Activated naive CD4-positive, alpha-beta T cell treated with anti-CD3 and anti-CD28 coated beads, Interleukin-2, amount 10 ng/mL, durations not matched to agents 7 days and 5 days (primary cell): ENCODE data around the gene MAGEA9B.
"Not testable (repeated sequence)": the region's sequence is repeated elsewhere in the genome, so short reads cannot be mapped to it uniquely, and the experiment has no call there.

Experiments used
- CTCF ChIA-PET: fragments of 350-600 bp; sonication (Branson Sonifier 250); formaldehyde crosslinking; loops from one replicate; lab custom pipeline; 2021; ENCODE audit warnings: antibody characterized with exemption; lab: Charles Lee
- DNase-seq: peaks from one replicate; pipeline ENCODE4 v3.0.0-alpha.2; 2020
- H3K27ac Mint-ChIP-seq: one replicate; pipeline ENCODE4 v1.8.0; 2021; ENCODE audit warnings: mild to moderate bottlenecking, moderate library complexity, mixed read lengths
- H3K27me3 Mint-ChIP-seq: one replicate; pipeline ENCODE4 v1.8.0; 2021; ENCODE audit warnings: mild to moderate bottlenecking, mixed read lengths
- H3K36me3 Mint-ChIP-seq: one replicate; pipeline ENCODE4 v1.8.0; 2021; ENCODE audit warnings: mixed read lengths
- H3K4me1 Mint-ChIP-seq: one replicate; pipeline ENCODE4 v1.8.0; 2021; ENCODE audit warnings: mixed read lengths
- H3K4me3 Mint-ChIP-seq: one replicate; pipeline ENCODE4 v1.8.0; 2021; ENCODE audit warnings: mild to moderate bottlenecking, moderate library complexity, mixed read lengths
- H3K9me3 Mint-ChIP-seq: one replicate; pipeline ENCODE4 v1.8.0; 2021; ENCODE audit warnings: mixed read lengths

Gene MAGEA9B

GRCh38 chrX:149551245-149551938, 35.9 kb downstream of the MAGEA9B start:
- H3K4me1 Mint-ChIP-seq, H3K9me3 Mint-ChIP-seq, H3K27ac Mint-ChIP-seq, H3K4me3 Mint-ChIP-seq, H3K27me3 Mint-ChIP-seq, H3K36me3 Mint-ChIP-seq, CTCF ChIA-PET, DNase-seq: not testable (repeated sequence)

GRCh38 chrX:149550454-149550853, 36.8 kb downstream of the MAGEA9B start:
- H3K36me3 Mint-ChIP-seq, H3K27me3 Mint-ChIP-seq, H3K9me3 Mint-ChIP-seq, H3K4me1 Mint-ChIP-seq, H3K4me3 Mint-ChIP-seq, CTCF ChIA-PET: not testable (repeated sequence)
- peak; percentile 32 for DNase-seq
- H3K27ac Mint-ChIP-seq, result peak overlapping the region; percentile 28

GRCh38 chrX:149549701-149550100, 37.6 kb downstream of the MAGEA9B start, which contains the start of gene HSFX3:
HSFX3 (minus strand) TSS chrX:149549924; CDS start chrX:149549852, 72 bp downstream.
- DNase-seq, CTCF ChIA-PET, H3K4me1 Mint-ChIP-seq, H3K9me3 Mint-ChIP-seq, H3K4me3 Mint-ChIP-seq, H3K27me3 Mint-ChIP-seq, H3K36me3 Mint-ChIP-seq: not testable (repeated sequence)
- H3K27ac Mint-ChIP-seq, result peak within 1 kb of the TSS; percentile 28

GRCh38 chrX:149547782-149548181, 39.5 kb downstream of the MAGEA9B start:
- H3K27me3 Mint-ChIP-seq, H3K36me3 Mint-ChIP-seq, CTCF ChIA-PET, H3K9me3 Mint-ChIP-seq, DNase-seq, H3K4me3 Mint-ChIP-seq, H3K27ac Mint-ChIP-seq, H3K4me1 Mint-ChIP-seq: not testable (repeated sequence)

GRCh38 chrX:149546962-149547361, 40.3 kb downstream of the MAGEA9B start:
- H3K27ac Mint-ChIP-seq, DNase-seq, H3K9me3 Mint-ChIP-seq, CTCF ChIA-PET, H3K36me3 Mint-ChIP-seq, H3K4me1 Mint-ChIP-seq, H3K4me3 Mint-ChIP-seq, H3K27me3 Mint-ChIP-seq: not testable (repeated sequence)

- H3K4me3 Mint-ChIP-seq, H3K27ac Mint-ChIP-seq, H3K4me1 Mint-ChIP-seq, H3K36me3 Mint-ChIP-seq, H3K9me3 Mint-ChIP-seq, H3K27me3 Mint-ChIP-seq, DNase-seq: not testable (repeated sequence)
- CTCF ChIA-PET, result interaction anchor here (1.1 kb wide), 1 partner anchor 34 kb away, joined by 3 read pairs; no protein-coding TSS in a partner anchor
Measured at GRCh38 chrX:149545545-149546543, 41.4 kb downstream of the MAGEA9B start.

GRCh38 chrX:149541521-149542047, 45.7 kb downstream of the MAGEA9B start:
- CTCF ChIA-PET, result interaction anchor here (0.9 to 2.3 kb wide), 2 partner anchors 14 to 29 kb away, joined by 3 to 10 read pairs; no protein-coding TSS in a partner anchor
- Mint-ChIP-seq H3K4me3 (peak overlapping the region; percentile 88), H3K27ac (peak overlapping the region; percentile 98), H3K36me3 (peaks cover 2% of the 10 kb centered on the region), H3K9me3 (no peaks in the 10 kb centered on the region), H3K4me1 (peaks cover 12% of the 10 kb centered on the region), H3K27me3 (no peaks in the 10 kb centered on the region)
- no peak for DNase-seq

- peak; percentile 93 for DNase-seq
- Mint-ChIP-seq H3K4me1 (peaks cover 12% of the 10 kb centered on the region), H3K27me3 (no peaks in the 10 kb centered on the region), H3K27ac (peak within 1 kb of the TSS; percentile 98), H3K36me3 (peaks cover 4% of the 10 kb centered on the region), H3K9me3 (no peaks in the 10 kb centered on the region), H3K4me3 (peak within 1 kb of the TSS; percentile 88)
- CTCF ChIA-PET, result interaction anchor here (0.9 to 2.3 kb wide), 3 partner anchors 13 to 30 kb away, joined by 3 to 10 read pairs (median 6); no protein-coding TSS in a partner anchor
Measured at GRCh38 chrX:149540621-149541520, 46.4 kb downstream of the MAGEA9B start, which contains the start of gene EOLA1. EOLA1 (plus strand) TSS chrX:149541012; CDS start chrX:149545631, 4,619 bp downstream.

- H3K27me3 Mint-ChIP-seq, result no peaks in the 10 kb centered on the region
- CTCF ChIA-PET, result interaction anchor here (2.0 to 2.3 kb wide), 2 partner anchors 28 to 29 kb away, joined by 6 to 10 read pairs; no protein-coding TSS in a partner anchor
- H3K36me3 Mint-ChIP-seq, result peaks cover 2% of the 10 kb centered on the region
- H3K9me3 Mint-ChIP-seq, result no peaks in the 10 kb centered on the region
- peak; percentile 93 for DNase-seq
- peak overlapping the region; percentile 98 for H3K27ac Mint-ChIP-seq
- H3K4me1 Mint-ChIP-seq, result peaks cover 12% of the 10 kb centered on the region
- peak overlapping the region; percentile 88 for H3K4me3 Mint-ChIP-seq
Measured at GRCh38 chrX:149540131-149540620, 47.1 kb downstream of the MAGEA9B start.

GRCh38 chrX:149539283-149540130, 47.8 kb downstream of the MAGEA9B start:
- no peaks in the 10 kb centered on the region for H3K27me3 Mint-ChIP-seq
- H3K27ac Mint-ChIP-seq, result peak overlapping the region; percentile 95
- H3K9me3 Mint-ChIP-seq, result no peaks in the 10 kb centered on the region
- H3K4me3 Mint-ChIP-seq, result peak overlapping the region; percentile 84
- peaks cover 2% of the 10 kb centered on the region for H3K36me3 Mint-ChIP-seq
- DNase-seq, result peak; percentile 94
- peaks cover 10% of the 10 kb centered on the region for H3K4me1 Mint-ChIP-seq
- CTCF ChIA-PET, result interaction anchor here (0.7 to 2.3 kb wide), 3 partner anchors 13 to 29 kb away, joined by 4 to 10 read pairs (median 6); no protein-coding TSS in a partner anchor

- H3K9me3 Mint-ChIP-seq, DNase-seq, H3K27ac Mint-ChIP-seq, H3K27me3 Mint-ChIP-seq, CTCF ChIA-PET, H3K4me3 Mint-ChIP-seq, H3K36me3 Mint-ChIP-seq: not testable (repeated sequence)
- H3K4me1 Mint-ChIP-seq, result peaks cover 10% of the 10 kb centered on the region
Measured at GRCh38 chrX:149537474-149537873, 49.8 kb downstream of the MAGEA9B start.

GRCh38 chrX:149534926-149535602, 52.2 kb downstream of the MAGEA9B start:
- H3K4me1 Mint-ChIP-seq, DNase-seq, H3K36me3 Mint-ChIP-seq, H3K27ac Mint-ChIP-seq, CTCF ChIA-PET, H3K9me3 Mint-ChIP-seq, H3K4me3 Mint-ChIP-seq, H3K27me3 Mint-ChIP-seq: not testable (repeated sequence)
